Mucosa of rectum (tissue), 2 donors: ENCODE data around the gene GNAO1.
A peak's percentile ranks its signal among the peaks of the same experiment; 100 is the strongest.

Experiments
- H3K27ac ChIP-seq, 2 donors: one replicate each; pipeline ENCODE4 v1.7.0; 2013; ENCODE audit warnings: inconsistent platforms in 2 of 2, low read depth in 2 of 2, low read length in 2 of 2
- H3K27me3 ChIP-seq, 2 donors: one replicate each; pipeline ENCODE4 v1.7.0; 2013; ENCODE audit warnings: low read length in 2 of 2; ENCODE audit not compliant: control insufficient read depth in 2 of 2, insufficient read depth in 2 of 2
- H3K36me3 ChIP-seq, 2 donors: one replicate each; pipeline ENCODE4 v1.7.0; 2013; ENCODE audit warnings: low read length in 2 of 2; ENCODE audit not compliant: control insufficient read depth in 2 of 2, insufficient read depth in 2 of 2
- H3K4me1 ChIP-seq, 2 donors: one replicate each; pipeline ENCODE4 v1.7.0; 2013; ENCODE audit warnings: low read length in 2 of 2, mild to moderate bottlenecking in 1 of 2; ENCODE audit not compliant: control insufficient read depth in 2 of 2, insufficient read depth in 2 of 2
- H3K4me3 ChIP-seq, 2 donors: one replicate each; pipeline ENCODE4 v1.7.0; 2013; ENCODE audit warnings: low read length in 2 of 2
- H3K9ac ChIP-seq, 2 donors: one replicate each; pipeline ENCODE4 v1.7.0; 2013; ENCODE audit warnings: low read length in 2 of 2, low read depth in 1 of 2, mild to moderate bottlenecking in 1 of 2
- H3K9me3 ChIP-seq, 2 donors: one replicate each; pipeline ENCODE4 v1.7.0; 2013; ENCODE audit warnings: low read length in 2 of 2; ENCODE audit not compliant: control insufficient read depth in 2 of 2
- donor health status: healthy.
- donor health status: Normal muscosa, but diverticular disease.

Gene GNAO1

GRCh38 chr16:56357765-56358322 is 166.6 kb downstream of the GNAO1 start:
- Histone ChIP-seq H3K4me1 (peaks cover 3 to 6% of the 10 kb centered on the region in 2 donors), H3K27me3 (no peaks in the 10 kb centered on the region), H3K9ac (no peak overlapping the region), H3K27ac (peak overlapping the region in 1 of 2 donors; percentile 4), H3K36me3 (peaks cover 7 to 10% of the 10 kb centered on the region in 2 donors), H3K9me3 (no peaks in the 10 kb centered on the region), H3K4me3 (no peak overlapping the region)

GRCh38 chr16:56360117-56361008 is 169.1 kb downstream of the GNAO1 start:
- Histone ChIP-seq H3K36me3 (peaks cover 26 to 31% of the 10 kb centered on the region in 2 donors), H3K4me1 (peaks cover 3 to 6% of the 10 kb centered on the region in 2 donors), H3K9ac (no peak overlapping the region), H3K4me3 (no peak overlapping the region), H3K27ac (no peak overlapping the region), H3K9me3 (no peaks in the 10 kb centered on the region), H3K27me3 (no peaks in the 10 kb centered on the region)

GRCh38 chr16:56362057-56362655 is 170.9 kb downstream of the GNAO1 start:
- Histone ChIP-seq H3K27me3 (no peaks in the 10 kb centered on the region), H3K4me3 (no peak overlapping the region), H3K27ac (no peak overlapping the region), H3K36me3 (peaks cover 26 to 43% of the 10 kb centered on the region in 2 donors), H3K4me1 (no peaks in the 10 kb centered on the region), H3K9ac (no peak overlapping the region), H3K9me3 (no peaks in the 10 kb centered on the region)

- no peaks in the 10 kb centered on the region for H3K4me1 ChIP-seq
These were observed 171.4 kb downstream of the GNAO1 start for GRCh38 chr16:56362706-56363105.

GRCh38 chr16:56363181-56363716 is 172.0 kb downstream of the GNAO1 start:
- Histone ChIP-seq H3K9ac (no peak overlapping the region), H3K4me1 (no peaks in the 10 kb centered on the region), H3K4me3 (no peak overlapping the region), H3K9me3 (no peaks in the 10 kb centered on the region), H3K36me3 (peaks cover 35 to 50% of the 10 kb centered on the region in 2 donors), H3K27me3 (no peaks in the 10 kb centered on the region), H3K27ac (no peak overlapping the region)

More at GRCh38 chr16:56362706-56363105, 171.4 kb downstream of the GNAO1 start:
- no peak overlapping the region for H3K4me3 ChIP-seq
- no peak overlapping the region for H3K9ac ChIP-seq
- H3K36me3 ChIP-seq = peaks cover 30 to 47% of the 10 kb centered on the region in 2 donors
- no peak overlapping the region for H3K27ac ChIP-seq
- H3K27me3 ChIP-seq = no peaks in the 10 kb centered on the region
- no peaks in the 10 kb centered on the region for H3K9me3 ChIP-seq

GRCh38 chr16:56363781-56364565 is 172.7 kb downstream of the GNAO1 start:
- H3K4me3 ChIP-seq = no peak overlapping the region
- H3K9me3 ChIP-seq = no peaks in the 10 kb centered on the region
- H3K27ac ChIP-seq = no peak overlapping the region
- H3K9ac ChIP-seq = no peak overlapping the region
- no peaks in the 10 kb centered on the region for H3K27me3 ChIP-seq
- H3K36me3 ChIP-seq = peaks cover 42 to 56% of the 10 kb centered on the region in 2 donors
- H3K4me1 ChIP-seq = no peaks in the 10 kb centered on the region

- Histone ChIP-seq H3K9ac (no peak overlapping the region), H3K4me1 (no peaks in the 10 kb centered on the region), H3K27ac (no peak overlapping the region), H3K4me3 (no peak overlapping the region), H3K36me3 (peaks cover 42 to 60% of the 10 kb centered on the region in 2 donors), H3K9me3 (no peaks in the 10 kb centered on the region), H3K27me3 (no peaks in the 10 kb centered on the region)
These were observed 173.6 kb downstream of the GNAO1 start for GRCh38 chr16:56364865-56365264.

- Histone ChIP-seq H3K27ac (no peak overlapping the region), H3K27me3 (no peaks in the 10 kb centered on the region), H3K4me1 (no peaks in the 10 kb centered on the region), H3K9me3 (no peaks in the 10 kb centered on the region), H3K36me3 (peaks cover 42 to 60% of the 10 kb centered on the region in 2 donors), H3K4me3 (no peak overlapping the region), H3K9ac (no peak overlapping the region)
These were observed 174.3 kb downstream of the GNAO1 start for GRCh38 chr16:56365552-56365951.

GRCh38 chr16:56366945-56367344 is 175.7 kb downstream of the GNAO1 start:
- H3K9me3 ChIP-seq = no peaks in the 10 kb centered on the region
- no peaks in the 10 kb centered on the region for H3K4me1 ChIP-seq
- H3K36me3 ChIP-seq = peaks cover 42 to 59% of the 10 kb centered on the region in 2 donors

More at GRCh38 chr16:56366945-56367344, 175.7 kb downstream of the GNAO1 start:
- Histone ChIP-seq H3K27ac (no peak overlapping the region), H3K4me3 (no peak overlapping the region), H3K27me3 (no peaks in the 10 kb centered on the region), H3K9ac (no peak overlapping the region)
